Measurements from ENCODE around the gene THBS2. TPM values are rescaled to one million over a fixed set of nuclear protein-coding genes. Genes with fewer than 3 reads are reported as not detected.

Gene THBS2
- total and polyA plus RNA-seq, 2 of the 8 experiments (the other 6 are each of a cell fraction or from before 2014, with no cell fraction given) = 11.0 to 22.5 TPM

- Histone ChIP-seq H3K56ac (replicated peaks; ENCODE audit: insufficient read length, low read depth, low read length) (no peak overlapping the region), H4K5ac (ENCODE audit: insufficient read length, low read depth, low read length) (no peak overlapping the region), H2BK5ac (ENCODE audit: low read depth, low read length) (no peak overlapping the region), H3K4me3 (ENCODE audit: extremely low read depth in 1 of 4, insufficient read depth in 2 of 4, low read depth in 3 of 4, low read length in 4 of 4) (no peak overlapping the region), H3K9ac (replicated peaks in 1 of 4; ENCODE audit: extremely low read depth in 1 of 4, low read depth in 3 of 4, low read length in 3 of 4) (no peak overlapping the region), H4K91ac (replicated peaks; ENCODE audit: insufficient read length, low read length) (no peak overlapping the region), H3K23me2 (ENCODE audit: low read depth, low read length) (no peaks in the 10 kb centered on the region), H3K36me3 (ENCODE audit: control insufficient read depth in 2 of 4, insufficient read depth in 4 of 4, low read length in 3 of 4) (no peaks in the 10 kb centered on the region), H3K18ac (ENCODE audit: extremely low read depth, low read length) (no peak overlapping the region), H2BK120ac (replicated peaks; ENCODE audit: low read depth, low read length) (no peak overlapping the region), H3K4me1 (replicated peaks in 1 of 4; ENCODE audit: control insufficient read depth in 3 of 4, insufficient read depth in 4 of 4, low read length in 3 of 4) (peaks cover 0 to 3% (median 1%) of the 10 kb centered on the region in 4 experiments; a peak in 3 of 7 replicates), H4K8ac (ENCODE audit: extremely low read depth, insufficient read depth, low read length) (no peak overlapping the region), H2BK12ac (ENCODE audit: low read depth, low read length) (no peak overlapping the region), H4K20me1 (replicated peaks in 1 of 2; ENCODE audit: control insufficient read depth in 1 of 2, insufficient read depth in 2 of 2, low read length in 2 of 2) (no peaks in the 10 kb centered on the region), H3K79me2 (ENCODE audit: control insufficient read depth in 1 of 2, insufficient read depth in 2 of 2, low read length in 2 of 2) (no peaks in the 10 kb centered on the region), H2AFZ (ENCODE audit: low read length) (no peak overlapping the region), H3K4me2 (ENCODE audit: insufficient read depth in 1 of 2, low read depth in 2 of 2, low read length in 2 of 2) (no peak overlapping the region), H3K9me3 (ENCODE audit: insufficient read depth in 2 of 2, low read depth in 1 of 2, low read length in 1 of 2) (no peaks in the 10 kb centered on the region), H3K14ac (ENCODE audit: insufficient read length) (no peak overlapping the region), H2BK15ac (ENCODE audit: low read length) (no peak overlapping the region), H3K27ac (ENCODE audit: low read depth, low read length) (no peak overlapping the region), H3K23ac (ENCODE audit: insufficient read length) (no peak overlapping the region), H3K79me1 (ENCODE audit: low read depth, low read length) (no peaks in the 10 kb centered on the region), H3K27me3 (replicated peaks in 1 of 4; ENCODE audit: control insufficient read depth in 3 of 4, extremely low read depth in 1 of 4, insufficient read depth in 3 of 4, low read length in 3 of 4) (no peaks in the 10 kb centered on the region), H3K4ac (replicated peaks; ENCODE audit: insufficient read length, low read depth, low read length) (no peak overlapping the region), H2AK5ac (ENCODE audit: low read depth, low read length) (no peak overlapping the region), H2BK20ac (ENCODE audit: low read length) (no peak overlapping the region)
- ChIA-PET POLR2A (ENCODE audit: partially characterized antibody) (no interaction called here), CTCF (ENCODE audit: partially characterized antibody) (no interaction called here)
- FAIRE-seq = no peak
- peak in 1 of 2 experiments; percentile 2 for DNase-seq (ENCODE audit: low read depth in 1 of 2, low spot score in 2 of 2)
- TF ChIP-seq SUZ12 (IDR thresholded peaks at IDR 0.05; ENCODE audit: low read length) (no peak), POU5F1 (IDR thresholded peaks at IDR 0.05; ENCODE audit: low read depth, low read length) (no peak), JUN (IDR thresholded peaks at IDR 0.05; ENCODE audit: low read depth, low read length) (no peak), SAP30 (IDR thresholded peaks at IDR 0.05; ENCODE audit: insufficient read depth, insufficient replicate concordance, low read length) (no peak), ATF2 (IDR thresholded peaks at IDR 0.05; ENCODE audit: low read length) (no peak), NRF1 (IDR thresholded peaks at IDR 0.05; ENCODE audit: low read depth, low read length) (no peak)
- WGBS, 2 experiments (ENCODE audit: extremely low coverage in 1 of 2, insufficient coverage in 1 of 2, insufficient read length in 1 of 2, insufficient replicate concordance in 2 of 2, low coverage in 1 of 2, low lambda C conversion rate in 2 of 2, missing lambda C conversion rate in 1 of 2) = 68% methylated on average over 6 of the region's 6 CpGs; no CpG with 5 or more reads in 1 of the 2 experiments
These were observed 43.0 kb upstream of the THBS2 start for GRCh38 chr6:169296622-169297021.

Data from H1 (cell line).